ENCODE data around the gene PPP1R27. TPM values are rescaled to one million over a fixed set of nuclear protein-coding genes. Genes with fewer than 3 reads are reported as not detected.
A peak's percentile ranks its signal among the peaks of the same experiment; 100 is the strongest.

PPP1R27 gene
- total and polyA plus RNA-seq, 7 donors = 296 to 2,217 (median 976) TPM

DNA sequence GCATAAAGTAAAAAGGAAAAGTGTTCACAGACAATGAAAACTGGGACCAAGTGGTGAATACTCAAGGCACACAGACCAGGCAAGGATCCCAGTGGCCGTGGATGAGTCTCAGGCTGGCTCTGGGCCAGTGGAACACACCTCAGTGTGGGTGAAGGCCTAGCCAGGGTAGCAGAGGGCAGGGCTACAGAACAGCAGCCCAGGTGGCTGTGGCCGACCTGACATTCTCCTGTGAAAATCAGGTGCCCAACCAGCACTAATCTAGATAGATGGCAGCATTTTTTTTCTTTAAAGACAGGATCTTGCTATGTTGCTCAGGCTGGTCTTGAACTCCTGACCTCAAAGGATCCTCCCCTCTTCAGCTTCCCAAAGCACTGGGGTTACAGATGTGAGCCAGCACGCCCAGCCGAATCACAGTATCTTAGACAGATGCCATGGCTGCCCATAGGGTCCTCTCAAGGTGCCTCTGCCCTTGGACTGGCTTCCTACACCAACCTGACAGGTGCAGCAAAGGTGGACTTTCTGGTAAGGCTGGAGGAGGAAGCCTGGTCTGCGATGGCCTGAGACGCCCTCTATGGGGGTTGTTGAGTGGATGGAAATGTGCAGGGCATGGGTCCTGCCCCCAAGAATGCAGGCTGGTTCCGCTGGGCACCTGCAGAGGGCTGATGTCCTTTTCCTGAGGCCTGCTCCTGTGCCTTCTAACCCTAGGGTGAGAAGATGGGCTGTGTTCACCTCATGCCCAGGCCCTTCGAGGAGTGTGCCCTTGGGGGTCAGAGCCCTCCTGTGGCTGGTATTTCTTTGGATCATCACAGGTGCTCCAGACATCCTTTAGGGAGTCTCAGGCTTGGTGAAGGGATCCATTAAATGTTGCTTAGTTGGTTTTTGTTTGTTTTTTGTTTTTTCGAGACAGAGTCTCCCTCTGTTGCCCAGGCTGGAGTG lies 29.3 kb upstream of the PPP1R27 start:
- H3K27me3 ChIP-seq (ENCODE audit: insufficient read depth in 3 of 3, low read length in 2 of 3) = no peaks in the 10 kb centered on the region
- H3K36me3 ChIP-seq (ENCODE audit: insufficient read depth in 1 of 2, low read depth in 1 of 2) = peaks cover 0 to 41% of the 10 kb centered on the region in 2 donors
- no peaks in the 10 kb centered on the region for H3K9me3 ChIP-seq
- intact Hi-C loops (cut with DNase I) = no loop called here
- WGBS, 3 donors = 75 to 76% (median 76%) methylated on average over 9 of the region's 9 CpGs
- H3K4me1 ChIP-seq = peaks cover 41% of the 10 kb centered on the region
- H3K27ac ChIP-seq = peak overlapping the region; percentile 98
- TF ChIP-seq, protein P1, sequence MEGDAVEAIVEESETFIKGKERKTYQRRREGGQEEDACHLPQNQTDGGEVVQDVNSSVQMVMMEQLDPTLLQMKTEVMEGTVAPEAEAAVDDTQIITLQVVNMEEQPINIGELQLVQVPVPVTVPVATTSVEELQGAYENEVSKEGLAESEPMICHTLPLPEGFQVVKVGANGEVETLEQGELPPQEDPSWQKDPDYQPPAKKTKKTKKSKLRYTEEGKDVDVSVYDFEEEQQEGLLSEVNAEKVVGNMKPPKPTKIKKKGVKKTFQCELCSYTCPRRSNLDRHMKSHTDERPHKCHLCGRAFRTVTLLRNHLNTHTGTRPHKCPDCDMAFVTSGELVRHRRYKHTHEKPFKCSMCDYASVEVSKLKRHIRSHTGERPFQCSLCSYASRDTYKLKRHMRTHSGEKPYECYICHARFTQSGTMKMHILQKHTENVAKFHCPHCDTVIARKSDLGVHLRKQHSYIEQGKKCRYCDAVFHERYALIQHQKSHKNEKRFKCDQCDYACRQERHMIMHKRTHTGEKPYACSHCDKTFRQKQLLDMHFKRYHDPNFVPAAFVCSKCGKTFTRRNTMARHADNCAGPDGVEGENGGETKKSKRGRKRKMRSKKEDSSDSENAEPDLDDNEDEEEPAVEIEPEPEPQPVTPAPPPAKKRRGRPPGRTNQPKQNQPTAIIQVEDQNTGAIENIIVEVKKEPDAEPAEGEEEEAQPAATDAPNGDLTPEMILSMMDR (IDR thresholded peaks at IDR 0.05) = no peak
- H3K4me3 ChIP-seq = no peak overlapping the region
- no peak for ATAC-seq
- DNase-seq = no peak

DNA sequence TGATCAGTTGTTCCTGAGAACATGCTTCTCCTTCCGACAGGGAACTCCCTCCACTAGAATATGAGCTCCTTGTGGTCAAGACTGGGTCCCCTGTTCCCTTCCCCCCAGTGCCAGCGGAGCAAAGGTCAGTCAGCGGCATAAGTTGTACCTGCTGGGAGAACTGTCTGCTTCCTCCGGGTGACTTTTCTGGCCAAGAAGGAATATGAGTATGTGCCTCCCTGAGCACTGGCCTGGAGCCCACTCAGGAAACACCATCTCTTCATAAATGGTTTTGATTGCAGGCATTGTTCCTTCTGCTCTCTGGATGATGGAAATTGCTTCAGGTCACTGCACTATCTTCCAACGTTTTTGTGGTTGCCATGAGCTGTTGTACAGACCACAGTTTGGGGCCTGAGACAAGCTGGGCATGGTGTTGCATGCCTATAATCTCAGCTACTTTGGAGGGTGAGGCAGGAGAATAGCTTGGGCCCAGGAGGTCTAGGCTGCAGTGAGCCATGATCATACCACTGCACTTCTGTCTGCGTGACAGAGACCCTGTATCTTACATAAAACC lies 28.3 kb upstream of the PPP1R27 start:
- ATAC-seq (no peak), DNase-seq (no peak)
- 48 to 71% (median 59%) methylated on average over 6 of the region's 6 CpGs for WGBS, 3 donors
- Histone ChIP-seq H3K9me3 (no peaks in the 10 kb centered on the region), H3K27ac (peak overlapping the region; percentile 98), H3K4me1 (peaks cover 42% of the 10 kb centered on the region), H3K4me3 (no peak overlapping the region), H3K36me3 (ENCODE audit: insufficient read depth in 1 of 2, low read depth in 1 of 2) (peaks cover 0 to 37% of the 10 kb centered on the region in 2 donors), H3K27me3 (ENCODE audit: insufficient read depth in 3 of 3, low read length in 2 of 3) (no peaks in the 10 kb centered on the region)
- TF ChIP-seq, protein P1 (IDR thresholded peaks at IDR 0.05) = no peak
- intact Hi-C loops (cut with DNase I) = no loop called here

DNA sequence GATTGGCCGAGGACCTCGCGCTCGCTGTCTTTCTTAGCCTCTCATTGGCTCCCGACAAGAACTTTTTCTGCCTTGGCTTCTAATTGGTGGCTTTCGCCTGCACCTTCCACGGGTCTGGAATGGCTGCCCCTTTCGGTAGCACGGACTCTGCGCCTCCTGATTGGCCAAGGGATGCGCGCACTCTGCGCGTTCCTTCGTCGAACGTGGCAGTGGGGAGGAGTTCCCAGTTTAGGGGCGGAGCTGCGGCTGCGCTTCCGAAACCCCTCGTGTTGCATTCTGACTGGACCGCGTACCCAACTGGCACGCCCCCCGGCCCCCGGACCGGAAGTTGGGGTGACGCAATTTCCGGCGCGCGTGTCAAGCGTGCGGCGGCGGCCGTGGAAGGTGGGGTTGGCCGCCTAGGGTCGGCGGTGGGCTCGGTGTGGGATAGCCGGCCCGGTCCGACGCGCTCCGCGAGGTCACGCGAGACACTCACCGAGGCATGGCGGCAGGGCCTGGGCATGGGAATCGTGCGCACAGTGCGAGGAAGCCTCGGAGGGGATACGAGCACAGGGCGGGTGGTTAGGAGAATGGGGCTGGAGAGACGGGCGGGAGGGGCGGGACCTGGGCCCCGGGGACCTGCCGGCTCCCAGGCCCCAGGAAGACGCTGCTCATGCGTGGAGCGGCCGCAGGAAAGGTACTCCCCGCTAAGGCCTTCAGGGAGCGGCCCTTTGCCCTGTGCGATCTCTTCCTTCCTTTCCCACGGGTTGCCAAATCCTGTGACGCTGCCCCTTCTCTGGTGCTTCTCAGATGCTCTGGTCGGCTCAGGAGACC lies 26.1 kb upstream of the PPP1R27 start:
- 0 to 1% (median 0%) methylated on average over 61 to 74 of the region's 74 CpGs for WGBS, 3 donors
- intact Hi-C loops (cut with DNase I) = loop anchor here in 1 of 2 donors (2.0 kb wide), 1 partner anchor 26 kb away; the partner anchor contains the start of gene PPP1R27

More for the DNA sequence above, 26.1 kb upstream of the PPP1R27 start:
- TF ChIP-seq, protein P1 (IDR thresholded peaks at IDR 0.05) = peak; percentile 16
- Histone ChIP-seq H3K4me3 (peak overlapping the region; percentile 78), H3K27ac (peak overlapping the region; percentile 98), H3K9me3 (no peaks in the 10 kb centered on the region), H3K4me1 (peaks cover 34% of the 10 kb centered on the region), H3K36me3 (ENCODE audit: insufficient read depth in 1 of 2, low read depth in 1 of 2) (peaks cover 0 to 42% of the 10 kb centered on the region in 2 donors), H3K27me3 (ENCODE audit: insufficient read depth in 3 of 3, low read length in 2 of 3) (no peaks in the 10 kb centered on the region)
- ATAC-seq (peak; percentile 89 to 92 (median 90)), DNase-seq (peak; percentile 99 to 100)
